Prostate gland (tissue), 2 donors: ENCODE measurements around the gene CYP3A4.

Experiments
- CTCF ChIP-seq, 4 experiments: fragments of 200-600 bp in 2 of 4; fragments of 450-650 bp in 2 of 4; sonication (generic) in 2 of 4; IDR thresholded peaks; 1 replicate in 3 of 4; 2 replicates in 1 of 4; pipeline ENCODE4 v1.5.1; 2016 to 2019; ENCODE audit warnings: antibody characterized with exemption in 4 of 4, mild to moderate bottlenecking in 2 of 4, moderate library complexity in 2 of 4
- POLR2A ChIP-seq: fragments of 450-650 bp; IDR thresholded peaks from one replicate; pipeline ENCODE4 v1.6.1; 2016; ENCODE audit warnings: antibody characterized with exemption, mild to moderate bottlenecking

DNA sequence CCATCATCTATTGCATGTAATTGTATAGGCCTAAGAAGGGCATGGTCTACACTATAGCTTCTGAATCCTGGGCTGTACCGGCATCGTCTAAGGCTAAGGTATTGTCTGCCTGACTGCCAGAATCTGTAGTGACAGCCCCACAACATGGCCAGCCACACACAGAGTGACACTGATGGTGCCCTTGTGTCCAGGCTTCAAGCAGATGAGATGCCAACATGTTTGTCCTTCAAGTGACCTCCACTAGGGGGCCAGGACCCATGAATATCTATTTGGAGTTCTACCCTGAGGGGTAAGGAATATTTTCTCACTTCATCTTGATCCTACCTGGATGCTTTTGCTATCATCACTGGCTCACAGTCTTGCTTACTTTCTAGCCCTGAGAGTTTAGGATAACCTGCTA is 50.5 kb downstream of the CYP3A4 start:
- TF ChIP-seq CTCF (IDR thresholded peaks at IDR 0.05) = no peak
- no peak for TF ChIP-seq POLR2A
